VCaP (cell line): Measurements from ENCODE around the gene PKHD1.

Source experiments
- H3K27ac ChIP-seq: fragments of 450-650 bp; 2 replicates; pipeline ENCODE4 v1.5.1; 2017
- TF ChIP-seq, protein P1 (sequence below): fragments of 450-650 bp; conservative IDR thresholded peaks from 2 replicates; pipeline ENCODE4 v1.5.1; 2017; ENCODE audit warnings: mild to moderate bottlenecking, moderate library complexity

PKHD1 gene

DNA sequence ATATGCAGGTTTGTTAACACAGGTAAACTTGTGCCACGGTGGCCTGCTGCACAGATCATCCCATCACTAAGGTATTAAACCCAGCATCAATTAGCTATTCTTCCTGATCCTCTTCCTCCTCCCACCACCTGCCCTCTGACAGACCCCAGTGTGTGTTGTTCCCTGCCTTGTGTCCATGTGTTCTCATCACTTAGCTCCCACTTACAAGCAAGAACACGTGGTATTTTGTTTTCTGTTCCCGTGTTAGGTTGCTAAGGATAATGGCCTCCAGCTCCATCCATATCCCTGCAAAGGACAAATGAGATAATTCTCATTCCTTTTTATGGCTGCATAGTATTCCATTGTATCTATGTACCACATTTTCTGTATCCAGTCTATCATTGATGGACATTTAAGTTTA is 294.0 kb downstream of the PKHD1 start:
- TF ChIP-seq, protein P1, sequence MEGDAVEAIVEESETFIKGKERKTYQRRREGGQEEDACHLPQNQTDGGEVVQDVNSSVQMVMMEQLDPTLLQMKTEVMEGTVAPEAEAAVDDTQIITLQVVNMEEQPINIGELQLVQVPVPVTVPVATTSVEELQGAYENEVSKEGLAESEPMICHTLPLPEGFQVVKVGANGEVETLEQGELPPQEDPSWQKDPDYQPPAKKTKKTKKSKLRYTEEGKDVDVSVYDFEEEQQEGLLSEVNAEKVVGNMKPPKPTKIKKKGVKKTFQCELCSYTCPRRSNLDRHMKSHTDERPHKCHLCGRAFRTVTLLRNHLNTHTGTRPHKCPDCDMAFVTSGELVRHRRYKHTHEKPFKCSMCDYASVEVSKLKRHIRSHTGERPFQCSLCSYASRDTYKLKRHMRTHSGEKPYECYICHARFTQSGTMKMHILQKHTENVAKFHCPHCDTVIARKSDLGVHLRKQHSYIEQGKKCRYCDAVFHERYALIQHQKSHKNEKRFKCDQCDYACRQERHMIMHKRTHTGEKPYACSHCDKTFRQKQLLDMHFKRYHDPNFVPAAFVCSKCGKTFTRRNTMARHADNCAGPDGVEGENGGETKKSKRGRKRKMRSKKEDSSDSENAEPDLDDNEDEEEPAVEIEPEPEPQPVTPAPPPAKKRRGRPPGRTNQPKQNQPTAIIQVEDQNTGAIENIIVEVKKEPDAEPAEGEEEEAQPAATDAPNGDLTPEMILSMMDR = no peak
- H3K27ac ChIP-seq = no peak overlapping the region

DNA sequence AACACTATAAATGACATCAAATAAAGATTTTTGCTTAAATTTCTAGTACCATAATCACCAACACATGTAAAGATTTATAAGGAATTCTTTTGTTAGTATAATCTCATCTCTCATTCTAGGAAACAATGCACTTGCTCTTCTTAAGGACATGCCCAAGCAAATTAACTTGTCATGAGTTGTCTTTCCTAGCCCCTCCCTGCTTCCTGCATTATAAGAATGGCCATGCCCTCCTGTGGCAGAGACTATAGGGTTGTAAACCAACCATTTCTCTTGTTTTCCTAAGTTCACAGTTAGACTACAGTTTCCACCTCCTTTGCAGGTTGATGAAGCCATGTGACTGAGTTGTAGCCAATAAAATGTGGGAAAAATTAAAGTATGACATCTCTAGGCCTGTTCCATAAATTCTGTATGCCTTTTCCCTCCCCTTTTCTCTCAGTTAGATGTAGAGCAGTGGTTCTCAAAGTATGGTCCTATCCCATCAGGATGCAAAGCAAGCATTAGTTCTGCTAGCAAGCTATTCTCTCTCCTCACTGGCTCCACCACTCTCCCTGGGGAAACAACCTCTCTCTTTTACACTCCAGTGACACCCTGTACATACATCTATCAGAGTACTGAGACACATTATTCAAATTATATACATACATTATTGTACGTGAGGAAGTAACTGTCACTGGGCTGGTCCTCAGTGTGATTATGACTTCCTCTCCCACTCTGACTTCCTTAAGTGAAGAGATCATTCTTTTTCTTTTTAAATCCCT is 295.0 kb downstream of the PKHD1 start:
- TF ChIP-seq, protein P1 = no peak

DNA sequence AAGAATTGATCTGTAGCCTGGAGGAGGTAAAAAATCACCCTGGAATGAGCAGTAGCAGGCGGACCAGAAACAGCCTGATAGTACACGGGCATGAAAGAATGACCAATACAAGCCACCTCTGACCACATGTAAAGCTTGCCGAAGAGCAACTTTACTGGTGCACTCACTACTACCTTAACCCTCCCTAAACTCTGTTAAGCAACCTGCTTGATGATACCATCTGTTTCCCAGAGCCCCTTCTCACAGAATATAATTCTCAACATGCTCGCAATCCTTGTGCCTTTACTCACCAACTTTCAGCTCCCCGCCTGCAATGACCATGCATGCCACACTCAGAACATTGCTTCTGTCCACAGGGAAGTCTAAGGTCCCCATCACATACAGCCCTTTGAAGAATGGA is 296.5 kb downstream of the PKHD1 start:
- TF ChIP-seq, protein P1 = no peak
- no peak overlapping the region for H3K27ac ChIP-seq

More for the DNA sequence above, 295.0 kb downstream of the PKHD1 start:
- H3K27ac ChIP-seq = no peak overlapping the region

DNA sequence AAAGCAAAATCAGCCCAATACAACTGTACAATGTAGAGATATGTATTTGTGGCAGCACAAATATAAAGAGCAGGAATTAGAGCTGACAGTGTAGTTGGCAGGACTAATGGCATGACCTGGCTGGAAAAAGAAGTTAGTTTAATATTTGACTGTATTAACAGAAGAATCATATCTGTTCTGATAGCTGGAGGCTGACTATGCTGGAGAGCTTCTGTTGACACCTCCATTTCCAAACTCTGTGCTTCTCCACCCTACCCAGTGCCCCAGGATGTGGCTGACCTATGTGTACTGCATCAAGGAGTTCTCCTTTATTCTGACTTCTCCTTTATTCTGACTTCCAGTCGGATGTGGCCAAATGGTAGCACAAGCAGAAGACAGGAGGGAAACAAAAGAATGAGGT is 299.3 kb downstream of the PKHD1 start:
- TF ChIP-seq, protein P1 = no peak
- no peak overlapping the region for H3K27ac ChIP-seq

DNA sequence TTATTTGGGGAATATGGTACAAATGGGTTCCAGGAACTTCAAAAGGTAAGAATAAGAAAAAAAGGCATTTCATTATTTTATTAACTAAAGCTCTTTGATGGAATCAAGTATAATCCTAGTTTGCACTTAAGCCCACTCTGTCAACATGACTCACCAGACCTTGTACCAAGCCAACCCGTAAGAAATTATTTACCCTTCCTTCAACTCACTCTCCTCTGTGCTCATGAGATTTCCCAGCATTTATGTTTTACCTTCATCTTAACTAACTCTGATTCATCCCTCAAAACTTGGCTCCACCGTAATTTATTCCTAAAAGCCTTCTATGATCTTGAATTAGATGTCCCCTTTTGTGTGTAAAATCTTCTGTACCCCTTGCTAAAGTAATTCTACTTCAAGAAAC is 308.7 kb downstream of the PKHD1 start:
- no peak overlapping the region for H3K27ac ChIP-seq
- TF ChIP-seq, protein P1 = no peak

DNA sequence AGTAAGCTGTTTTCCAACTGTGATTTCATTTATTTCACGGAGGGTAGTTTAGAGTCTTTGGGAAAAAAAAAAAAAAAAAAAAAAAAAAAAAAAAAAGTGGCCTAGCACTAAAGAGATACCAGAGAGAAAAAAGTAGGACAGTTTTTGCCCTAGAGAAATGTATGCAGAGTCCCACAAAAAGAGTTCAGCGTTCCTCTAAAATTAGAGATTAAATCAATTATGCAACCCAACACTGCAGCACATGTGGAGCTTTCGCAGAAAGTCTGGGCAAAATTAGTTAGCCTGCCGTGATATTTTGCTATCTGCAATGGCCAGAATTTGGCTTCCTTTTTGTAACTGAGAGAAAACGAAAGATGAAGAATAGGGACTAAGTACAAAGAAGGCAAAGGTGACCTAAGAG is 309.8 kb downstream of the PKHD1 start:
- TF ChIP-seq, protein P1 = no peak

DNA sequence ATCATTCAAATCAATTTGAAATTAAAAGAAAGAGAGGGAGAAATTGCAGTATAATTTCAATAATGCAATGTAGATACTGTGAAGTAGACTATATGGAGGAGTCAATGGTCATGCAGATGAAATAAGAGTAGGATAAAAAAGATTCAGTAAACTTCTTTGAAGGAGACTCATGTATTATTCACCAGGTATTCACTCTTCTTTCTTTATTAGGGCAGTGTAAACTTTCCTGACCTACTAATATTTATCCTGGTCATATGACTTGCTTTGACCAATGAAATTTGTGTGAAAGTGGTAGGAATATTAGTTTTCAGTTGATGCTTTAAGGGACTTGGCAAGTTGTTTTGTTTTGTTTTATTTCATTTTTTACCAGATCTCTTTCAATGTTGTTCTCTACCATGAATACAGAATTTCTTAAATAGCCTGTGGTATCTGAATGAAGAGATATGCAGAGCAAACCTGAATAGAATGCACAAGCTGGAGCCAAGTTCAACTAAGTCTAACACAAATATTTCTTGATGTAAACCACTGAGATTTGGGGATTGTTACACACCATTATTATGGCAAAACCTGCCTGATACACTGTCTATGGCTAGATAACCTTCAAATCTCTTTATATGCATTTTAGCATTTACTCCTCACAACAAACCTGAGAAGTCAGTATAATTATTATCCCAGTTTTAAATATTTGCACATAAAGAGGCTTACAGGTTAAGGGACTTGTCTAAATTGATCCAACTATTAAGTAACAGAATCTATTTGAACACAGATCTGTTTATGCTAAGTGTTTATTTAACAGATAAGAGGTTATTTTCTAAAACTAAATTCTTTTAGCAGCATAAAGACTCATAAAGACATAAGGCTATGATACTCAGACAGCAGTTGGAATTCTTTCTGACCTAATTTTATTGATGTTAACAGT is 311.2 kb downstream of the PKHD1 start:
- TF ChIP-seq, protein P1 = no peak

More for the DNA sequence above, 309.8 kb downstream of the PKHD1 start:
- H3K27ac ChIP-seq = no peak overlapping the region

More for the DNA sequence above, 311.2 kb downstream of the PKHD1 start:
- no peak overlapping the region for H3K27ac ChIP-seq
